Psoas muscle (tissue), 8 donors: Measurements from ENCODE around the gene ZNF385B. TPM values are rescaled to one million over a fixed set of nuclear protein-coding genes. Genes with fewer than 3 reads are reported as not detected.
A peak's percentile ranks its signal among the peaks of the same experiment; 100 is the strongest.

Experiments used
- ATAC-seq, 4 donors: fragments of 200-7000 bp; cut with Tn5 transposase; one replicate each; pipeline ENCODE4 v1.9.1; 2020; ENCODE audit warnings: moderate library complexity in 3 of 4, mild to moderate bottlenecking in 2 of 4
- DNase-seq, 2 donors: peaks; one replicate each; pipeline ENCODE4 v3.0.0-alpha.2; 2020
- H3K27ac ChIP-seq: fragments of 200-600 bp; one replicate; pipeline ENCODE4 v1.8.0; 2022
- H3K27me3 ChIP-seq, 3 donors: fragments of 200-600 bp in 1 of 3; one replicate each; pipeline versions ENCODE4 v1.6.1 to v1.8.0; 2013 to 2022; ENCODE audit warnings: low read length in 2 of 3, mild to moderate bottlenecking in 2 of 3, moderate library complexity in 1 of 3; ENCODE audit not compliant: insufficient read depth in 3 of 3
- H3K36me3 ChIP-seq, 2 donors: fragments of 200-600 bp in 1 of 2; one replicate each; pipeline versions ENCODE4 v1.6.1 to v1.8.0; 2013 to 2022; ENCODE audit warnings: low read depth in 1 of 2, mild to moderate bottlenecking in 1 of 2, moderate library complexity in 1 of 2; ENCODE audit not compliant: insufficient read depth in 1 of 2
- H3K4me1 ChIP-seq: fragments of 200-600 bp; one replicate; pipeline ENCODE4 v1.8.0; 2022
- H3K4me3 ChIP-seq: fragments of 200-600 bp; one replicate; pipeline ENCODE4 v1.8.0; 2022; ENCODE audit warnings: mild to moderate bottlenecking
- H3K9me3 ChIP-seq: fragments of 200-600 bp; one replicate; pipeline ENCODE4 v1.8.0; 2022
- WGBS, 3 donors: extraction: QIAGEN DNeasy Blood & Tissue Kit; methylation state at CpG; one replicate each; pipeline versions ENCODE4 v1.1.6 to v1.1.7; 2013; 5-methylcytosine and 5-hydroxymethylcytosine counted together
- intact Hi-C, 2 donors: fragments of 100-400 bp; cut with DNase I; formaldehyde crosslinking; loops; one replicate each; pipeline versions ENCODE4 v1.11.0 to v1.14.2; 2022
- polyA plus RNA-seq, 3 donors: library from polyadenylated mRNA; stranded (reverse); fragments of 200-250 nt; gene quantifications; one replicate each; pipeline ENCODE4 v1.2.3, GENCODE V29; 2013
- total RNA-seq, 4 donors: library from RNA; stranded (reverse); fragmentation: NEBNext Ultra II Directional in 2 of 4; extraction: Animal tissue kit (Norgen Biotek cat#: 25700) in 2 of 4; gene quantifications; one replicate each; pipeline versions ENCODE4 v1.2.1 to v1.2.4, GENCODE V29; 2021 to 2023
- TF ChIP-seq, protein P1 (sequence below): fragments of 200-600 bp; IDR thresholded peaks from one replicate; pipeline ENCODE4 v1.8.0; 2022; ENCODE audit warnings: antibody characterized with exemption
- donor health status: healthy with polysubstance abuse.
- donor health status: DM: no; HTN: no; CAD: no; lungs with moderate emphysema.
- donor health status: Bipolar disorder and iron deficiency.
- donor health status: healthy.
- donor health status: DM: yes; HTN: yes; CAD: no.
- donor health status: DM: no; HTN: no; CAD: no.
- donor health status: DM: no; HTN: no; CAD: no.
- donor health status: DM: yes; HTN: yes; CAD: no.

The ZNF385B gene
- total and polyA plus RNA-seq, 7 donors = 8.8 to 42.9 (median 18.1) TPM

DNA sequence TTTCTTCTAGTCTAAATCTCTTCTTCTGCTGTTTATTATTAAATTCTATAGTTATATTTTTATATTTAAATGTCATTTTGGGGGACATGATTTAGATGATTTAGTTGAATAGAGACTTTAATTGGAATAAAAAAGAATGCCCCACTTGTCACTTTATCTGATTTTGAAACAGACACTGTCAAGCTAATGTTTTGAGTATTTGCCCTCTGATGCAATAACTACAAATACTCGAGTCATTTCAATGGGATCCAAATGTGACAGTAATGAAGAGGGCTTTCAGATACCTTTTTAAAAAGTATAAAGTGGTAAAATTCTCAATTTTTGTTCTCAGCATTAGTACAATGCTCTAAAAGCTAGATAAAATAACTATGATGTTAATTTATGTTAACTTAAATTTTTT, 339.5 kb downstream of the ZNF385B start:
- no peaks in the 10 kb centered on the region for H3K9me3 ChIP-seq
- intact Hi-C loops = no loop called here
- no peak overlapping the region for H3K4me3 ChIP-seq

DNA sequence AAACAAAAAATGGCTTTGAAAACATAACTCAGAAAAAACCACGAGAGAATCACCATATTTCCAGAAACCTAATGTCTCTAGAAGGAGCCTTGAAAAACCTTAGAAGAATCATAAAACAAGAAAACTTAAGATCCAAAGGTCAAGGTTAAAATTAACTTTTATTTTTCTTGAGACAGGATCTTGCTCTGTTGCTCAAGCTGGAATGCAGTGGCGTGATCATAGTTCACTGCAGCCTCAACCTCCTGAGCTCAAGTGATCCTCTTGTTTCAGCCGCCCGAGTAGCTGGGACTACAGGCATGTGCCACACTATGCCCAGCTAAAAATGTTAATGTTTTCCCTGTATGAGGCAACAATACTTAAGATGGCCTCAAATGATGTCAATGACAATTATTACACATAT, 342.6 kb downstream of the ZNF385B start:
- H3K27ac ChIP-seq = no peak overlapping the region
- no peaks in the 10 kb centered on the region for H3K4me1 ChIP-seq
- DNase-seq (no peak), ATAC-seq (peak in 1 of 4 donors; percentile 35)
- intact Hi-C loops = no loop called here
- H3K4me3 ChIP-seq = no peak overlapping the region
- H3K36me3 ChIP-seq = no peaks in the 10 kb centered on the region
- TF ChIP-seq, protein P1, sequence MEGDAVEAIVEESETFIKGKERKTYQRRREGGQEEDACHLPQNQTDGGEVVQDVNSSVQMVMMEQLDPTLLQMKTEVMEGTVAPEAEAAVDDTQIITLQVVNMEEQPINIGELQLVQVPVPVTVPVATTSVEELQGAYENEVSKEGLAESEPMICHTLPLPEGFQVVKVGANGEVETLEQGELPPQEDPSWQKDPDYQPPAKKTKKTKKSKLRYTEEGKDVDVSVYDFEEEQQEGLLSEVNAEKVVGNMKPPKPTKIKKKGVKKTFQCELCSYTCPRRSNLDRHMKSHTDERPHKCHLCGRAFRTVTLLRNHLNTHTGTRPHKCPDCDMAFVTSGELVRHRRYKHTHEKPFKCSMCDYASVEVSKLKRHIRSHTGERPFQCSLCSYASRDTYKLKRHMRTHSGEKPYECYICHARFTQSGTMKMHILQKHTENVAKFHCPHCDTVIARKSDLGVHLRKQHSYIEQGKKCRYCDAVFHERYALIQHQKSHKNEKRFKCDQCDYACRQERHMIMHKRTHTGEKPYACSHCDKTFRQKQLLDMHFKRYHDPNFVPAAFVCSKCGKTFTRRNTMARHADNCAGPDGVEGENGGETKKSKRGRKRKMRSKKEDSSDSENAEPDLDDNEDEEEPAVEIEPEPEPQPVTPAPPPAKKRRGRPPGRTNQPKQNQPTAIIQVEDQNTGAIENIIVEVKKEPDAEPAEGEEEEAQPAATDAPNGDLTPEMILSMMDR = no peak
- WGBS, 3 donors = 68 to 93% (median 81%) methylated on average over 4 of the region's 4 CpGs
- H3K27me3 ChIP-seq = no peaks in the 10 kb centered on the region
- H3K9me3 ChIP-seq = no peaks in the 10 kb centered on the region

More for the DNA sequence above, 339.5 kb downstream of the ZNF385B start:
- Histone ChIP-seq H3K27ac (no peak overlapping the region), H3K4me1 (no peaks in the 10 kb centered on the region), H3K36me3 (no peaks in the 10 kb centered on the region), H3K27me3 (no peaks in the 10 kb centered on the region)
- DNase-seq (no peak), ATAC-seq (peak in 1 of 4 donors; percentile 52)
- TF ChIP-seq, protein P1 = no peak
- 24 to 26% (median 25%) methylated on average over 1 of the region's 1 CpG for WGBS, 3 donors

DNA sequence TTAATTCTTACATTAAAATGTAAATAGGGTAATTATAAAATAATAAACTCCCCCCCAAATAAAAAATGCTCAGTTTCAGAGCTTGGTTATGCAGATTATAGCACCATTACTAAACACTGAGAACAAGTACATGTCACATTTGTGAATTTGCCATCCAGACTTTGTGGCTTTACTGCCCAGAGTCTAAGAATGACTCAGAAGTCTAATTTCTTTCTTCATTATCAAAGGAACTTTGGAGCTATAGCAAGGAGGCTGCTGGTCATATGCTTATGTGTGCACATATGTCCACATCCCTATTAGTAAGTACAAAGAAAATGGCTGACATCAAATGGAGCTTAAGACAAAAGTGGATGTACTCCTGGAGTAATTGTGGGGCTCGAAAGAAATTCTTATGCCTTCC, 348.2 kb downstream of the ZNF385B start:
- TF ChIP-seq, protein P1 = no peak
- intact Hi-C loops = no loop called here
- no peaks in the 10 kb centered on the region for H3K36me3 ChIP-seq
- no peak for ATAC-seq
- DNase-seq = no peak
- H3K27ac ChIP-seq = no peak overlapping the region
- no peak overlapping the region for H3K4me3 ChIP-seq
- H3K27me3 ChIP-seq = no peaks in the 10 kb centered on the region
- 86 to 93% (median 93%) methylated on average over 1 of the region's 1 CpG for WGBS, 3 donors
- no peaks in the 10 kb centered on the region for H3K4me1 ChIP-seq
- H3K9me3 ChIP-seq = no peaks in the 10 kb centered on the region

DNA sequence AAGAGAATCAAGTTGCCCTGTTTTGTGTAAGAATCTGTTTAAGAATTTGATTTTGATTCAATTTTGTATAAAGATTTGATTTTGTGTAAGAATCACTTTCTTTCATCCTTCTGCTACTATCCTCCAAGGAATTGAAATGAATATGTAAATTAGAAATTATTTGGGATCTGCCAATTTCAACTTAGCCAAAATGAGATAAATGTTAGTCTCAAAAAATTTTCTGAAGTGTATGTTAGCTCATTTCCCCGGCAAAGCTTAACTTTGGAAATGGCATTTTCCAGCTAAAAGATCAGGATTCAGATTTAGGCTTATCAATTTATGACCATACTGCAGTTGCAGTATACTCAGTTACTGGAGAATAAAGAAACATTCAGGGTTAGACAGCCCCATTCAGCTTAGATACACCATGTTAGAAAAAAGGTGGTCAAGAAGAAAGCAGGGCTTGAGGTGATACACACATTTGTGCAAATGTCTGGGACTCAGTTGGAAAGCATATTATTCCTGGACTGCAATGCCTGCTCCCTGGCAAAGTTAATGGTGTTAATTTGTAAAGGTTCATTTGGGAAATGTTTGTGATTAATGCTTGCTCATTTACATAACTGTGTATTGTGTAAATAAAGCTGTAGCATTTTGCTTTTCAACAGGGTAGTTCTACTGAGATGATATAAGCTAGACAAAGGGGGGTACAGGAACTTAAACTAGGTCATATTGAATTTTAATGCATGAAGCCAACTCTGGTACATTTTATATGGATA, 349.0 kb downstream of the ZNF385B start:
- H3K27ac ChIP-seq = no peak overlapping the region
- no peaks in the 10 kb centered on the region for H3K36me3 ChIP-seq
- no peak overlapping the region for H3K4me3 ChIP-seq
- no peak for ATAC-seq
- TF ChIP-seq, protein P1 = no peak
- no peaks in the 10 kb centered on the region for H3K9me3 ChIP-seq
- H3K27me3 ChIP-seq = no peaks in the 10 kb centered on the region
- H3K4me1 ChIP-seq = no peaks in the 10 kb centered on the region
- intact Hi-C loops = no loop called here
- WGBS, 3 donors = 87 to 94% (median 90%) methylated on average over 1 of the region's 1 CpG
- DNase-seq = no peak
